CD8-positive, alpha-beta memory T cell (primary cell): ENCODE measurements around the gene ZBTB8B. TPM values are rescaled to one million over a fixed set of nuclear protein-coding genes. Genes with fewer than 3 reads are reported as not detected.
"Not testable (repeated sequence)": the region's sequence is repeated elsewhere in the genome, so short reads cannot be mapped to it uniquely, and the experiment has no call there.

ENCODE experiments used
- CTCF ChIA-PET: fragments of 350-600 bp; sonication (Branson Sonifier 250); formaldehyde crosslinking; loops from one replicate; lab custom pipeline; 2021; ENCODE audit warnings: antibody characterized with exemption; lab: Charles Lee
- POLR2A ChIA-PET: fragments of 350-600 bp; sonication (Branson Sonifier 250); formaldehyde crosslinking; loops from one replicate; lab custom pipeline; 2021; ENCODE audit warnings: antibody characterized with exemption; lab: Charles Lee
- DNase-seq, 5 donors: peaks; one replicate each; pipeline versions ENCODE4 v3.0.0 to v3.0.0-alpha.2; 2020 to 2022; ENCODE audit warnings: mixed read lengths in 1 of 5
- H3K27ac ChIP-seq: one replicate; pipeline ENCODE4 v1.7.0; 2013; ENCODE audit warnings: low read depth, mild to moderate bottlenecking, low read length, moderate library complexity
- H3K27me3 ChIP-seq: 2 replicates; pipeline ENCODE4 v1.7.0; 2013; ENCODE audit warnings: low read length, mild to moderate bottlenecking; ENCODE audit not compliant: insufficient read depth, poor library complexity, severe bottlenecking
- H3K36me3 ChIP-seq: 2 replicates; pipeline ENCODE4 v1.7.0; 2013; ENCODE audit warnings: mild to moderate bottlenecking, low read length, moderate library complexity; ENCODE audit not compliant: insufficient read depth
- H3K4me1 ChIP-seq: 2 replicates; pipeline ENCODE4 v1.7.0; 2013; ENCODE audit warnings: mild to moderate bottlenecking, low read length, moderate library complexity; ENCODE audit not compliant: insufficient read depth
- H3K4me3 ChIP-seq: 2 replicates; pipeline ENCODE4 v1.7.0; 2013; ENCODE audit warnings: mild to moderate bottlenecking, low read length
- H3K9me3 ChIP-seq: 2 replicates; pipeline ENCODE4 v1.7.0; 2013; ENCODE audit warnings: mild to moderate bottlenecking, low read length
- H3K27ac Mint-ChIP-seq, 8 donors: one replicate each; pipeline ENCODE4 v1.8.0; 2020 to 2021; ENCODE audit warnings: mixed read lengths in 8 of 8, mild to moderate bottlenecking in 6 of 8, inconsistent platforms in 3 of 8, moderate library complexity in 3 of 8
- H3K27me3 Mint-ChIP-seq, 2 donors: one replicate each; pipeline ENCODE4 v1.8.0; 2020 to 2021; ENCODE audit warnings: mixed read lengths in 2 of 2, mild to moderate bottlenecking in 1 of 2, moderate library complexity in 1 of 2
- H3K36me3 Mint-ChIP-seq, 3 donors: one replicate each; pipeline ENCODE4 v1.8.0; 2020 to 2021; ENCODE audit warnings: mixed read lengths in 3 of 3, inconsistent platforms in 1 of 3, mild to moderate bottlenecking in 1 of 3
- H3K4me1 Mint-ChIP-seq, 3 donors: one replicate each; pipeline ENCODE4 v1.8.0; 2020 to 2021; ENCODE audit warnings: mixed read lengths in 3 of 3, inconsistent platforms in 1 of 3, mild to moderate bottlenecking in 1 of 3
- H3K4me3 Mint-ChIP-seq, 7 donors: one replicate each; pipeline ENCODE4 v1.8.0; 2020 to 2021; ENCODE audit warnings: mixed read lengths in 7 of 7, mild to moderate bottlenecking in 6 of 7, moderate library complexity in 4 of 7, inconsistent platforms in 2 of 7
- H3K9me3 Mint-ChIP-seq, 5 donors: one replicate each; pipeline ENCODE4 v1.8.0; 2020 to 2022; ENCODE audit warnings: mixed read lengths in 5 of 5, mild to moderate bottlenecking in 3 of 5, moderate library complexity in 2 of 5, inconsistent platforms in 1 of 5
- polyA plus RNA-seq: library from polyadenylated mRNA; unstranded; fragments of 300-500 nt; fragmentation: Illumina TruSeq; gene quantifications from one replicate; pipeline ENCODE4 v1.2.3, GENCODE V29; 2021
- total RNA-seq, 2 experiments: library from RNA; stranded (reverse); gene quantifications; one replicate each; pipeline ENCODE4 v1.2.3, GENCODE V29; 2021

ZBTB8B gene
- total and polyA plus RNA-seq, 3 experiments from 2014 or later: not detected

DNA sequence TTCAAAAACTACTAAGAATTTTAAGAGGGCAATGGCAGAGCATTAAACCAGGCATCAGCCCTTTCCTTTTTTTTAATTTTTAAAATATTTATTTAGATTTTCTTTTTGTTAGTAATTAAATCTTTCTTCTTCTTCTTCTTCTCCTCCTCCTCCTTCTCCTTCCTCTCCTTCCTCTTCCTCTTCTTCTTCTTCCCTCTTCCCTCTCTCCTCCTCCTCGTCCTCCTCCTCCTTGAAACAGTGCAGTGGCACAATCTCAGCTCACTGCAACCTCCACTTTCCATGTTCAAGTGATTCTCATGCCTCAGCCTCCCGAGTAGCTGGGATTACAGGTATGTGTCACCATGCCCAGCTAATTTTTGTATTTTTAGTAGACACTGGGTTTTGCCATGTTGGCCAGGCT, 1.9 kb upstream of the ZBTB8B start:
- DNase-seq, POLR2A ChIA-PET, H3K36me3 Mint-ChIP-seq, H3K27ac ChIP-seq, H3K4me3 Mint-ChIP-seq, CTCF ChIA-PET, H3K36me3 ChIP-seq, H3K4me3 ChIP-seq: not testable (repeated sequence)
- Mint-ChIP-seq H3K4me1 (peaks cover 12 to 19% (median 15%) of the 10 kb centered on the region in 3 donors), H3K9me3 (peaks cover 12 to 23% (median 15%) of the 10 kb centered on the region in 5 donors), H3K27me3 (peaks cover 26 to 60% of the 10 kb centered on the region in 2 donors), H3K27ac (peak overlapping the region in 1 of 8 donors; percentile 20)
- Histone ChIP-seq H3K9me3 (peaks cover 13% of the 10 kb centered on the region), H3K4me1 (peaks cover 17% of the 10 kb centered on the region), H3K27me3 (peaks cover 28% of the 10 kb centered on the region)

DNA sequence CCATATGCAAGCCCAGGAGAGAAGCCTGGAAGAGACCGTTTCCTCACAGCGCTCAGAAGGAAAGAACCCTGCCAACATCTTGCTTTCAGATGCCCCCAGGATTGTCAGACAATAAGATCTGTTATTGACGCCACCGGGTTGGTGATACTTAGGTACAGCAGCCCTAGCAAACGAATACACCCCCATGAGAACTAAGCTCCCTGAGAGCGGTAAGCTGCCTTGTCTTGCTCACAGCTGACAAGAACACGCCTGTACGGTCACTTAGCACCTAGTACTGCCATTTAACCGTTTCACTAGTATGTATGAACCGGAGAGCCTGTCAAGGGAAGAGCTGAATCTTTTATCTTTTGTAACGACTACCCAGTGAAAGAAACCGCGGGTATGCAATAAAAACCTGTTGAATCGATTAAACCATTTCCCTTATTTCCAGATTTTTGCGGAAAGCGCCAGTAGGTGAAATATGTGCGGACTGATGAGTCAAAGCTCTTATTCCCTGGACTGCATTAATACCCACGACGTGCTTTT, 619 bp upstream of the ZBTB8B start:
- peak overlapping the region in 1 of 8 donors; percentile 17 for H3K27ac Mint-ChIP-seq
- H3K27ac ChIP-seq: no peak overlapping the region
- H3K36me3 Mint-ChIP-seq: no peaks in the 10 kb centered on the region
- peaks cover 6% of the 10 kb centered on the region for H3K9me3 ChIP-seq
- H3K4me3 ChIP-seq: peak overlapping the region; percentile 1
- POLR2A ChIA-PET: no interaction called here
- peaks cover 2 to 10% (median 5%) of the 10 kb centered on the region in 5 donors for H3K9me3 Mint-ChIP-seq
- no peaks in the 10 kb centered on the region for H3K36me3 ChIP-seq
- H3K4me1 Mint-ChIP-seq: peaks cover 12 to 19% (median 15%) of the 10 kb centered on the region in 3 donors
- peaks cover 25 to 66% of the 10 kb centered on the region in 2 donors for H3K27me3 Mint-ChIP-seq
- peak overlapping the region; percentile 49 to 89 (median 72) for H3K4me3 Mint-ChIP-seq
- H3K4me1 ChIP-seq: peaks cover 17% of the 10 kb centered on the region
- CTCF ChIA-PET: no interaction called here
- peaks cover 28% of the 10 kb centered on the region for H3K27me3 ChIP-seq
- DNase-seq: peak in 1 of 5 donors; percentile 2

DNA sequence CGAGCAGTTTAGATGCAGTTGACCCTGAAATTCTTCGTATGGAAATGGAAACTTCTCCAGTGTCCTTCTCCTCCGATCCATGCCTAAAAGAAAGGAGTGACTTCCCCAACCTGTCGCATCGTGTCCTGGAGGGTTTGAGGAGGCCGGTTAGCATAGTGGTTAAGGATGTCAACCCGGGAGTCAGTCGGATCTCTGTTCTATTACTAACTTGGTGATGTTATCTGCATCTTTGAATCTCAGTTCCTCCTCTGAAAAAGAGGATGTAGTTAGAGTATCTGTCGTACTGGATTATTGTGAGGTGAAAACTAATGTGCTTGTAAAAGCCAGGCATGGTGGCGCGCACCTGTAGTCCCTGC, 684 bp downstream of the ZBTB8B start:
- H3K27ac Mint-ChIP-seq: peak overlapping the region in 1 of 8 donors; percentile 31
- POLR2A ChIA-PET: no interaction called here
- CTCF ChIA-PET: no interaction called here
- no peak for DNase-seq
- Histone ChIP-seq H3K27ac (no peak overlapping the region), H3K36me3 (no peaks in the 10 kb centered on the region), H3K4me1 (peaks cover 17% of the 10 kb centered on the region), H3K9me3 (no peaks in the 10 kb centered on the region), H3K4me3 (no peak overlapping the region), H3K27me3 (peaks cover 28% of the 10 kb centered on the region)
- peaks cover 28 to 68% of the 10 kb centered on the region in 2 donors for H3K27me3 Mint-ChIP-seq
- H3K36me3 Mint-ChIP-seq: no peaks in the 10 kb centered on the region
- H3K4me1 Mint-ChIP-seq: peaks cover 12 to 19% (median 15%) of the 10 kb centered on the region in 3 donors
- peaks cover 0 to 3% (median under 1%) of the 10 kb centered on the region in 5 donors for H3K9me3 Mint-ChIP-seq
- H3K4me3 Mint-ChIP-seq: peak overlapping the region; percentile 39 to 84 (median 70)

DNA sequence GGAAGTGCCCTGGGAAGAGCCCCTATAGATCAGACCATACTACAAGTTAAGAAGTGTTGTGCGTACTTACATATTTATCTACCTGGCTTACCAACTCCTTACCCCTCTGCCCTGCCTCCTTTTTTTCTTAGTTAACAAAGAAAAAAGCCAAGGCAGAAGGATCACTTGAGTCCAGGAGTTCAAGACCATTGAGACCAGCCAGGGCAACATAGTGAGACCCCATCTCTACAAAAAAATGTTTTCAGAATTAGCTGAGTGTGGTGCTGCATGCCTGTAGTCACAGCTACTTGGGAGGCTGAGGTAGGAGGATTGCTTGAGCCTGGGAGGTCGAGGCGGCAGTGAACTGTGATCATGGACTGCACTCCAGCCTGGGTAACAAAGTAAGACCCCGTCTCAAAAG, 1.9 kb downstream of the ZBTB8B start:
- Mint-ChIP-seq H3K27me3 (peaks cover 28 to 66% of the 10 kb centered on the region in 2 donors), H3K36me3 (no peaks in the 10 kb centered on the region), H3K4me1 (peaks cover 12 to 19% (median 15%) of the 10 kb centered on the region in 3 donors), H3K9me3 (peaks cover 0 to 2% (median 0%) of the 10 kb centered on the region in 5 donors), H3K4me3 (no peak overlapping the region), H3K27ac (no peak overlapping the region)
- Histone ChIP-seq H3K36me3 (no peaks in the 10 kb centered on the region), H3K27me3 (peaks cover 34% of the 10 kb centered on the region), H3K4me3 (no peak overlapping the region), H3K27ac (no peak overlapping the region), H3K9me3 (no peaks in the 10 kb centered on the region), H3K4me1 (peaks cover 17% of the 10 kb centered on the region)
- ChIA-PET CTCF (no interaction called here), POLR2A (no interaction called here)
- no peak for DNase-seq

DNA sequence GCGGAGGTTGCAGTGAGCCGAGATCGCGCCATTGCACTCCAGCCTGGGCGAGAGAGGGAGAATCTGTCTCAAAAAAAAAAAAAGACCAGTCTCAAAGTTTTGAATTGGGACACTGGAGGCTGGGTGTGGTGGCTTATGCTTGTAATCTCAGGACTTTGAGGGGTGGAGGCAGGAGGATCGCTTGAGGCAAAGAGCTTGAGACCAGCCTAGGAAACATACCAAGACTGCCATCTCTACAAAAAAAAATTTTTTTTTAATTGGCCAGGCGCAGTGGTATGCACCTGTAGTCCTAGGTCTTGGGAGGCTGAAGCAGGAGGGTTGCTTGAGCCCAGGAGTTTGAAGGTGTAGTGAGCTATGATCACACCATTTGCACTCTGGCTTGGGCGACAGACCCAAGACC, 3.9 kb downstream of the ZBTB8B start:
- POLR2A ChIA-PET: no interaction called here
- Mint-ChIP-seq H3K9me3 (peaks cover 0 to 2% (median 0%) of the 10 kb centered on the region in 5 donors), H3K27me3 (peaks cover 31 to 54% of the 10 kb centered on the region in 2 donors), H3K4me3 (no peak overlapping the region), H3K27ac (no peak overlapping the region), H3K4me1 (peaks cover 12 to 19% (median 15%) of the 10 kb centered on the region in 3 donors), H3K36me3 (no peaks in the 10 kb centered on the region)
- Histone ChIP-seq H3K36me3 (no peaks in the 10 kb centered on the region), H3K27me3 (peaks cover 34% of the 10 kb centered on the region), H3K9me3 (no peaks in the 10 kb centered on the region), H3K4me1 (peaks cover 17% of the 10 kb centered on the region), H3K4me3 (no peak overlapping the region), H3K27ac (no peak overlapping the region)
- CTCF ChIA-PET: no interaction called here
- DNase-seq: no peak

DNA sequence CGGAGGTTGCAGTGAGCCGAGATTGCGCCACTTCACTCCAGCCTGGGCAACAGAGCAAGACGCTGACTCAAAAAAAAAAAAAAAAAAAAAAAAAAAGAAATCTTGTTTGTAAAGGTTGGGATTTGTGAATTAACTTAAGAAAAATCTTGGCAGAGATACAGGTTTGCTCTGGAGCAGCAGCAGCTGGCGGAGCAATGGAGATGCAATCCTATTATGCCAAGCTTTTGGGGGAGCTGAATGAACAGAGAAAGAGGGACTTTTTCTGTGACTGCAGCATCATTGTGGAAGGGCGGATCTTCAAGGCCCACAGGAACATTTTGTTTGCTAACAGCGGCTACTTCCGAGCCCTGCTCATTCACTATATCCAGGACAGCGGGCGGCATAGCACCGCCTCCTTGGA, 5.6 kb downstream of the ZBTB8B start:
- H3K4me1 Mint-ChIP-seq: peaks cover 3 to 7% (median 4%) of the 10 kb centered on the region in 3 donors
- no peak for DNase-seq
- H3K27me3 ChIP-seq: peaks cover 19% of the 10 kb centered on the region
- no peak overlapping the region for H3K4me3 Mint-ChIP-seq
- POLR2A ChIA-PET: interaction anchor here (0.7 kb wide), 1 partner anchor 24 kb away, joined by 10 read pairs; no protein-coding TSS in a partner anchor
- H3K9me3 ChIP-seq: no peaks in the 10 kb centered on the region
- H3K27ac Mint-ChIP-seq: no peak overlapping the region
- no peak overlapping the region for H3K4me3 ChIP-seq
- H3K27ac ChIP-seq: no peak overlapping the region
- H3K36me3 Mint-ChIP-seq: no peaks in the 10 kb centered on the region
- no peaks in the 10 kb centered on the region for H3K36me3 ChIP-seq
- H3K27me3 Mint-ChIP-seq: peaks cover 26 to 50% of the 10 kb centered on the region in 2 donors
- peaks cover 0 to 2% (median 0%) of the 10 kb centered on the region in 5 donors for H3K9me3 Mint-ChIP-seq
- CTCF ChIA-PET: no interaction called here
- H3K4me1 ChIP-seq: peaks cover 3% of the 10 kb centered on the region

DNA sequence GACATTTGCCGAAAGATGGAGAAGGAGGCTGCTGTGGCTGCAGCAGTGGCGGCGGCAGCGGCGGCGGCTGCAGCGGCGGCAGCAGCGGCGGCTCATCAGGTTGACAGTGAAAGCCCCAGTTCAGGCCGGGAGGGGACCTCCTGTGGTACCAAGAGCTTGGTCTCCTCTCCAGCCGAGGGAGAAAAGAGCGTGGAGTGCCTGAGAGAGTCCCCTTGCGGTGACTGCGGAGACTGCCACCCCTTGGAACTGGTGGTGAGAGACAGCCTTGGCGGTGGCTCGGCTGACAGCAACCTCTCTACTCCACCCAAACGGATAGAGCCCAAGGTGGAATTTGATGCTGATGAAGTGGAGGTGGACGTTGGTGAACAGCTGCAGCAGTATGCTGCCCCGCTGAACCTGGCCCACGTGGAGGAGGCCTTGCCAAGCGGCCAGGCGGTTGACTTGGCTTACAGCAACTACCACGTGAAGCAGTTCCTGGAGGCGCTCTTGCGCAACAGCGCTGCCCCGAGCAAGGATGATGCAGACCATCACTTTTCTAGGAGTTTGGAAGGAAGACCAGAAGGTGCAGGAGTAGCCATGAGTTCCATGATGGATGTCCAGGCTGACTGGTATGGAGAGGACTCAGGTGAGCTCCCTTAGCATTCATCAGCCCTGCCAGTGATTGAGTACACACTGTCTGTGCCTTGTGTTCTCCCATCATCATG, 6.3 kb downstream of the ZBTB8B start:
- ChIA-PET CTCF (no interaction called here), POLR2A (interaction anchor here (0.7 kb wide), 1 partner anchor 24 kb away, joined by 10 read pairs; no protein-coding TSS in a partner anchor)
- Mint-ChIP-seq H3K4me3 (no peak overlapping the region), H3K27ac (no peak overlapping the region), H3K27me3 (peaks cover 22 to 47% of the 10 kb centered on the region in 2 donors), H3K36me3 (no peaks in the 10 kb centered on the region), H3K4me1 (peaks cover 0 to 1% (median 0%) of the 10 kb centered on the region in 3 donors), H3K9me3 (peaks cover 0 to 2% (median 0%) of the 10 kb centered on the region in 5 donors)
- no peaks in the 10 kb centered on the region for H3K36me3 ChIP-seq
- H3K4me3 ChIP-seq: no peak overlapping the region
- H3K4me1 ChIP-seq: no peaks in the 10 kb centered on the region
- H3K27me3 ChIP-seq: peaks cover 13% of the 10 kb centered on the region
- DNase-seq: no peak
- H3K9me3 ChIP-seq: no peaks in the 10 kb centered on the region
- H3K27ac ChIP-seq: no peak overlapping the region

DNA sequence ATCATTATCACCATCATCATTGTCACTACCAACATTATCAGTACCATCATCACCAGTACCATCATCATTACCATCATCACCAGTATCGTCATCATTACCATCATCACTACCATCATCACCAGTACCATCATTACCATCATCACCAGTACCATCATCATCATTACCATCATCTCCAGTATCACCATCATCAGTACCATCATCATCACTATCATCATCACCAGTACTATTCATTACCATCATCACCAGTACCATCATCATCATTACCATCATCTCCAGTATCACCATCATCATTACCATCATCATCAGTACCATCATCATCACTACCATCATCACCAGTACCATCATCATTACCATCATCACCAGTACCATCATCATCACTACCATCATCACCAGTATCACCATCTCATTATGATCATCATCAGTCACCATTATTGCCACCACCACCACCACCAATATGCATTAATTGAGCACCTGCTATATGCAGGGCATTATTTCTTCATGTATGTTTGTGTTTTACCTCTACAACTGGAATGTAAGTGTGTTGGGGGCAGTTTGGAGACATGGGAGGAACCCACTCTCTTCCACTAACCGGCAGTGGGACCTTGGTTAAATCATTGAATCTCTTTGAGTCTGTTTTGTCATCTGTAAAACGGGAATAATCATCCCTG, 7.0 kb downstream of the ZBTB8B start:
- H3K9me3 Mint-ChIP-seq: no peaks in the 10 kb centered on the region
- ChIA-PET CTCF (no interaction called here), POLR2A (no interaction called here)
- no peaks in the 10 kb centered on the region for H3K9me3 ChIP-seq
- H3K27me3 ChIP-seq: peaks cover 9% of the 10 kb centered on the region
- H3K4me3 Mint-ChIP-seq: no peak overlapping the region
- H3K4me1 Mint-ChIP-seq: no peaks in the 10 kb centered on the region
- no peak overlapping the region for H3K27ac Mint-ChIP-seq
- no peak for DNase-seq
- no peaks in the 10 kb centered on the region for H3K4me1 ChIP-seq
- no peak overlapping the region for H3K27ac ChIP-seq
- H3K27me3 Mint-ChIP-seq: peaks cover 16 to 46% of the 10 kb centered on the region in 2 donors
- H3K36me3 ChIP-seq: no peaks in the 10 kb centered on the region
- H3K4me3 ChIP-seq: no peak overlapping the region
- no peaks in the 10 kb centered on the region for H3K36me3 Mint-ChIP-seq
